Activated CD8-positive, alpha-beta memory T cell treated with anti-CD3 and anti-CD28 coated beads, Interleukin-2, amount 50 U/mL, for 48 hours (primary cell): ENCODE results near the gene STAC3.

Experiments used
- DNase-seq: peaks from one replicate; pipeline ENCODE4 v3.0.0-alpha.2; 2020

Gene STAC3

DNA sequence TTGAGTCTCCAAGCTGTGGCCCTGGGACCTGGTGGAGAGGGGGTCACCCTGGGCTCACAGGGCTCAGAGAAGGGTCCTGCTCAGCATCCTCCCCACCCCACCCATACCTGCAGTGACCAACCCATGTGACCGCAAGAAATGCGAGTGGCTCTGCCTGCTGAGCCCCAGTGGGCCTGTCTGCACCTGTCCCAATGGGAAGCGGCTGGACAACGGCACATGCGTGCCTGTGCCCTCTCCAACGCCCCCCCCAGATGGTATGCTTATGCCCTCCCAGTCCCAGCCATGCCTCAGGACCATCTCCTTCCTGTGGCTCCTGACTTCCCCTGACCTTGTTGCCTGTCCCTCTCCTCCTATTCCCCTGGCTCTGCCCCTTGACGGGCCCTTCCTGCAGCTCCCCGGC is 41.1 kb downstream of the STAC3 start:
- DNase-seq: no peak

DNA sequence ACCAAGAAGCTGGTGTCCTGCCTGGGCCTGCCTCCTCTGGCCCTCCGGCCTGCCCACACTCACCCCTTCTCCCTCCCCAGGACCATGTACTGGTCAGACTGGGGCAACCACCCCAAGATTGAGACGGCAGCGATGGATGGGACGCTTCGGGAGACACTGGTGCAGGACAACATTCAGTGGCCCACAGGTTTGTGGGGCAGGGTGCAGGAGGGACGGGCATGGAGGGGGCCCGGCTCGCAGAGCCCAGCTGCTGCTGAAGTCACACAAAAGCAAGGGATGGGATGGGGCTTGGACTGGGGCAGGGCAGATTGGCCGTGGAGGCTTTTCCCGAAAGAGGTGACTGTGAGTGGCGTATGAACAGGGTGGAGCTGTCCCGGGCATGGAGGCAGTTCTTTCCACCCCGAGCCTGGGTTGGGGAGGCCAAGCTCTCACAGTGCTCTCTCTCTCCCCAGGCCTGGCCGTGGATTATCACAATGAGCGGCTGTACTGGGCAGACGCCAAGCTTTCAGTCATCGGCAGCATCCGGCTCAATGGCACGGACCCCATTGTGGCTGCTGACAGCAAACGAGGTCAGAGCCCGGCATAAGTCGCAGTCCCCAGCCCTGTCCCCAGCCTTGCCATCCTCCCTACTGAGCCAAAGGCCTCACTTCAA is 42.2 kb downstream of the STAC3 start:
- DNase-seq: no peak

DNA sequence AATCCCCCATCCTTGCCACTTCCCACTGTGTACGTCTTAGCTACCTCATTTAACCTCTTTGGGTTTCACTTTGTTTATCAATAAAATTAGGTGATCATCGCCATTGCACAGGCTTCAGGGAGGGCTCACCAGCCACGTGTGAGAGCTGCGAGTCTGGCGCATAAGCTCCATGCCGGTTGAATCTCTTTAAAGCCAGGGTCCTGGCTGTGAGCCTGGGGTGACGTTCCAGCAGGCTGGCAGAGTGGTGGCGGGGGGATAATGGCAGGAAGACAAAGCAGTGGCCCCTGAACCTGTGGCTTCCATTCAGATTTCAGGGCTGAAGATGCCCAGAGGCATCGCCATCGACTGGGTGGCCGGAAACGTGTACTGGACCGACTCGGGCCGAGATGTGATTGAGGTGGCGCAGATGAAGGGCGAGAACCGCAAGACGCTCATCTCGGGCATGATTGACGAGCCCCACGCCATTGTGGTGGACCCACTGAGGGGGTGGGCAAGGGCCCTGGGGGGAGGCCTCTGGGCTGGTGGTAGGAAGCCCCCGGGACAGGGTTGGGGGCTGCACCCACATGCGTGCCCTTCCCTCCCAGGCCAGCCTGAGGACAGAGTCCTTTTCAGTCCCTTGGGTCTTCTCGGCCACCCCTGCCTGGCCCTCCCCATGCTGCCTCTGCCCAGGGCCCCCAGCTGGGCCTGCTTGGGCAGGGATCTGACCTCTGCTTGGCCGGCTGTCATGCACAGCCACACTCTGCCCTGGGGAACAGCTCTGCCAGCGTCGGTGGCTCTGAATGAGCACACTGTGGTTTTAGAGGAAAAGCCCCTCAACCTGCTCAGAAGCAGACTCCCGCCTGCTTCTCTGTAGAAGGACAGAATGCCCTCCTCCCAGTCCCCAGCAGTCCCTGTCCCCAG is 43.0 kb downstream of the STAC3 start:
- DNase-seq: no peak

DNA sequence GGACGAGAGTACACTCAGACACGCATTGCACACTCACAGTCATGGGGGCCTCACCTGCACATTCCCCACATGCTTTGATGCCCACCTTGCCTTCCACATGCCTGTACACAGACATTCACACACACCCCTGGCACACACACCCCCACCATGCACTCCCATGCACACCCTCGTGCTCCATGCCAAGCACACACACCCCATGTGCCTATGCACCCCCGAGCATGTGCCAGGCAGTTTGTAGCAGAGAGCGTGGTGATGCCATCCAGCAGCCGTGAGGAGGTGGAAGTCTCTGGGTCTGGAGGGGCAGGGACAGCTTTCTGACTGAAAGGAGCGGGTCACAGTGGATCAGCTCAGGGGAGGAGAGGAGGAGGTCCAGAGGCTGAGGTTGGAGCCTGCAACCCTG is 45.1 kb downstream of the STAC3 start:
- DNase-seq: no peak

DNA sequence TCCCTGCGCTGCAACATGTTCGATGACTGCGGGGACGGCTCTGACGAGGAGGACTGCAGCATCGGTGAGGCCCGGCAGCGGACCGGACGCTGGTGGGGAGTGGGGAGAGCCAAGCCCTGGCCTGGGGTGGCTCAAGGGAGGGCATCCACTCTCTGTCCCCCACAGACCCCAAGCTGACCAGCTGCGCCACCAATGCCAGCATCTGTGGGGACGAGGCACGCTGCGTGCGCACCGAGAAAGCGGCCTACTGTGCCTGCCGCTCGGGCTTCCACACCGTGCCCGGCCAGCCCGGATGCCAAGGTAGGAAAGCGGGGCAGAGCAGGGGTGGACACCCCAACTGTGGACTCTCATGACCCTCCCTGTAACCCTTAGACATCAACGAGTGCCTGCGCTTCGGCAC is 45.8 kb downstream of the STAC3 start:
- DNase-seq: no peak

DNA sequence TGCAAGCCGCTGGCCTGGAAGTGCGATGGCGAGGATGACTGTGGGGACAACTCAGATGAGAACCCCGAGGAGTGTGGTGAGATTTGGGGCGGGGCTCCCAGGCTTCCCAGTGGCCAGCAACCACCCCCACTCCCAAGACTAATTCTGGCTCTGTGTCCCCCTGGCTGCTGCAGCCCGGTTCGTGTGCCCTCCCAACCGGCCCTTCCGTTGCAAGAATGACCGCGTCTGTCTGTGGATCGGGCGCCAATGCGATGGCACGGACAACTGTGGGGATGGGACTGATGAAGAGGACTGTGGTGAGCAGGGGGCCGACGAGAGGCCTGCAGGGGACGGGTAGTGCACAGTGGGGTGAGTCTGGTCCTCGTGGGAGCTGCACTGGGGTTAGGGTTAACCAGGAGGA is 46.5 kb downstream of the STAC3 start:
- no peak for DNase-seq

DNA sequence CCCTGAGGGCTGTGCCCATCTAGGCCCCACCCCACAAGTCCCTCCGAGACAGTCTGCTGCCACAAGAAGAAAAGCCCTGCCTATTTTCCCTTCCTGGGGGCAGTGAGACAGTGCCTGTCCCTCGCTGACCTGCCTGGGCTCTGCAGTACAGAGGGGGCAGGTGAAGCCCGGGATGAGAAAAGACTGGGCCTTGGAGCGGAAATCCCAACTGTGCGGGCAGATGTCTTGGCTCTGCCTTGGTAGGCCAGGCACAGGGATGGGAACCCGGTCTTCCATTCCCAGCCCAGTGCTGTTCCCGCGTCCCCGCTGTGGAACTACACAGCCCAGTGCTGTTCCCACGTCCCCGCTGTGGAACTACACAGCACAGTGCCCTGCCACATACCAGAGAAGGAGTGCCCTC is 47.2 kb downstream of the STAC3 start:
- DNase-seq: no peak

DNA sequence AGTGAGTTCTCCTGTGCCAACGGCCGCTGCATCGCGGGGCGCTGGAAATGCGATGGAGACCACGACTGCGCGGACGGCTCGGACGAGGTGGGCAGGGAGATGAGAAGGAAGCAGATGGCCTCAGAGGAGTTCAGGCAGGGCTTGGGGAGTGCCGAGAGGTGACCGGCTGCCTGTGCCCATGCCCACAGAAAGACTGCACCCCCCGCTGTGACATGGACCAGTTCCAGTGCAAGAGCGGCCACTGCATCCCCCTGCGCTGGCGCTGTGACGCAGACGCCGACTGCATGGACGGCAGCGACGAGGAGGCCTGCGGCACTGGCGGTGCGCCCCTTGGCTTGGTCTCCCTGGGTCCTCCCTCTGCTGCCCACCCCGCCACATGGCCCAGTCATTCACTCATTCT is 47.8 kb downstream of the STAC3 start:
- no peak for DNase-seq

DNA sequence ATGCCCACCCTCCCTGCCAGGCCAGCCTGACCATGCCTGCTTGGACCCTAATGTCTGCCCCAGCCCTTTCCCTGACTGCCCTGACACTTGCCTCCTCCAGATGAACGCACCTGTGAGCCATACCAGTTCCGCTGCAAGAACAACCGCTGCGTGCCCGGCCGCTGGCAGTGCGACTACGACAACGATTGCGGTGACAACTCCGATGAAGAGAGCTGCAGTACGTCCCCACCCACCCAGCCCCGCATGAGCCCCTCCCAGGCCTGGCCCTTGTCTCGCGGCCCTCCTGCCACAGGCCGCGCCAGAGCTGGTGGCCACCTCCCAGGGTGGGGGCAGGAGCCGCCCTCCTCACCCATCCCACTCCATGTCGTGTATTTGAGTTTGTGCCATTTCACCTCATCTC is 48.7 kb downstream of the STAC3 start:
- no peak for DNase-seq

DNA sequence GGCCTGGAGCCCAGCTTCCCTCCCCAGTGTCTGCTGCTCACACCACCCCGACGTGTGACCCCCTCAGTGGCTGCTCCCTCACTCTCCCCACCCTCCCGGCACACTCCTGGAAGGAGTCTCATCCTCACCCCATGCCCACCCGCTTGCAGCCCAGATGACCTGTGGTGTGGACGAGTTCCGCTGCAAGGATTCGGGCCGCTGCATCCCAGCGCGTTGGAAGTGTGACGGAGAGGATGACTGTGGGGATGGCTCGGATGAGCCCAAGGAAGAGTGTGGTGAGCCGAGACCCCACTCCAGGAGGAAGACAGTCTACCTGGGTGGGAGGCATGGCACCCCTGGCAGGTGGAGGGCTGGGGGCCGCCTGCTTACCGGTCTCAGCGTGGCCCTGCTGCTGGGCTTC is 49.4 kb downstream of the STAC3 start:
- DNase-seq: no peak

DNA sequence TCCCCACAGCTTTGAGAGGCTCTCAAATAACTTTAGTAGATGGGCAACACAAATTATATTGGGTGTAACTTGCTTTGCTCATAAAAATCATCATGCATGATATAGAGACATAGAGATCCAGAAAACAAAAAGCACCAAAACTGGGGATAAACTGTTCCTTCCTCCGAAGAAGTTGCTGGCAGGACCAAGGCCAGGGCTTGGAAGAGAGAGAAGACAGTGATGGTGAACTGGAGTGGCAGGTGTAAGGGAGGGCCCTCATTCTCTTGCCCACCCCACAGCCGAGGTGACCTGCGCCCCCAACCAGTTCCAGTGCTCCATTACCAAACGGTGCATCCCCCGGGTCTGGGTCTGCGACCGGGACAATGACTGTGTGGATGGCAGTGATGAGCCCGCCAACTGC is 49.8 kb downstream of the STAC3 start:
- DNase-seq: no peak

DNA sequence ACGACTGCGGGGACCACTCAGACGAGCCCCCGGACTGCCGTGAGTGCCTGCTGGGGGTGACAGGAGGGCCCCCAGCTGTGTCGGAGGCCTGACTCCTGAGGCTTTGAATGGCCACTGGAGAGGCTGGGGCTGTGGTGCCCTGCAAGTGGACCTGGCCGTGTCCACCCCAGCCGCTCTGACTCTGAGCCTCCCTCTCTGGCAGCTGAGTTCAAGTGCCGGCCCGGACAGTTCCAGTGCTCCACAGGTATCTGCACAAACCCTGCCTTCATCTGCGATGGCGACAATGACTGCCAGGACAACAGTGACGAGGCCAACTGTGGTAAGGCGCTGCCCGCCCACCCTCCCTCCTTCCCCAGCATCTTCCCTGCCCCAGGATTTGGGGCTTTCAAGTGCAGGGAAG is 50.5 kb downstream of the STAC3 start:
- no peak for DNase-seq

DNA sequence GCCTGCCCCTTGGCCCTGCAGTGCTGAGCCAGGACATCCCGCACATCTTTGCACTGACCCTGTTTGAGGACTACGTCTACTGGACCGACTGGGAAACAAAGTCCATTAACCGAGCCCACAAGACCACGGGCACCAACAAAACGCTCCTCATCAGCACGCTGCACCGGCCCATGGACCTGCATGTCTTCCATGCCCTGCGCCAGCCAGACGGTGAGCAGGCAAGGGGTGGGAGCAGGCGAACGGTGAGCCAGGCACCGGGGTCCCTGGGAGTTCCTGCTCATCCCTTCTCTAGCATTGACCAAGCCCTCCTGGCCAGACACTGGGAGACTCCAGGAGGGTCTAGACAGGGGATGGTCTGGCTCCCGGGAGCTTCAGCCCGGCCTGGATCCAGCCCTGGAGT is 51.8 kb downstream of the STAC3 start:
- no peak for DNase-seq

DNA sequence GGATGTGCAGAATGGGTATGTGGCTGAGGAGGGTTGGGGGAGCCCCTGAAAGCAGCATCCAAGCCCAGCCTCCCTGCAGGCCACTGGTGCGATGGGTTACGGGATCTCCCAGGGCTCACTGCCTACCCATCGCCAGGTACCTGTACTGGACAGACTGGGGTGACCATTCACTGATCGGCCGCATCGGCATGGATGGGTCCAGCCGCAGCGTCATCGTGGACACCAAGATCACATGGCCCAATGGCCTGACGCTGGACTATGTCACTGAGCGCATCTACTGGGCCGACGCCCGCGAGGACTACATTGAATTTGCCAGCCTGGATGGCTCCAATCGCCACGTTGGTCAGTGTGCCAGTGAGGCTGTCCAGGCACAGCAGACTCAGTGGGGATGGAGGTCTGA is 52.7 kb downstream of the STAC3 start:
- DNase-seq: no peak

DNA sequence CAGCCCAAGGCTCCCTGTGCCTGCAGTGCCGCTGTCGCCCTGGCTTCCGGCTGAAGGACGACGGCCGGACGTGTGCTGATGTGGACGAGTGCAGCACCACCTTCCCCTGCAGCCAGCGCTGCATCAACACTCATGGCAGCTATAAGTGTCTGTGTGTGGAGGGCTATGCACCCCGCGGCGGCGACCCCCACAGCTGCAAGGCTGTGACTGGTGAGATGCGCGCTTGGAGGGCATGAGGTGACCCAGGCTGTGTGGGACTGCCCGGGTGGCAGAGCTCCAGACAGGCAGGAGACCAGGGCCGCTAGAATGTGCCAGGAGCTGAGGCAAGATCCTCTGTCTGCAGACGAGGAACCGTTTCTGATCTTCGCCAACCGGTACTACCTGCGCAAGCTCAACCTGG is 54.0 kb downstream of the STAC3 start:
- no peak for DNase-seq

DNA sequence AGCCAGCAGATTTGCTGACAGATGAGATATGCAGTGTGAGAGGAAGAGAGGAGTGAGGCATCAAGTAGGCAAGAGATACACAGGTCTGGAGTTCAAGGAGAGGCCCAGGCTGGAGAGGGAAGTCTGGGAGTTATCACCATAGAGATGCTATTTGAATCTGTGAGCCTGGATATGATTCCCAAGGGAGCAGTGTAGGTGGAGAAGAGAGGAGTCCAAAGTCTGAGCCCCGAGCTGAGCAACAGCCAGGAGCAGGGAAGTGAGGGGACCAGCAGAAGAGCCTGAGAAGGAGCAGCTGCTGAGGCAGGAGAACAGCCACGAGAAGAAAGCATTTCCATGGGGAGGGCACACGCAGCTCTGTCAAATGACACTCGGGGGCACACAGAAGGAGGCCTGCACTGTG is 54.5 kb downstream of the STAC3 start:
- DNase-seq: no peak

DNA sequence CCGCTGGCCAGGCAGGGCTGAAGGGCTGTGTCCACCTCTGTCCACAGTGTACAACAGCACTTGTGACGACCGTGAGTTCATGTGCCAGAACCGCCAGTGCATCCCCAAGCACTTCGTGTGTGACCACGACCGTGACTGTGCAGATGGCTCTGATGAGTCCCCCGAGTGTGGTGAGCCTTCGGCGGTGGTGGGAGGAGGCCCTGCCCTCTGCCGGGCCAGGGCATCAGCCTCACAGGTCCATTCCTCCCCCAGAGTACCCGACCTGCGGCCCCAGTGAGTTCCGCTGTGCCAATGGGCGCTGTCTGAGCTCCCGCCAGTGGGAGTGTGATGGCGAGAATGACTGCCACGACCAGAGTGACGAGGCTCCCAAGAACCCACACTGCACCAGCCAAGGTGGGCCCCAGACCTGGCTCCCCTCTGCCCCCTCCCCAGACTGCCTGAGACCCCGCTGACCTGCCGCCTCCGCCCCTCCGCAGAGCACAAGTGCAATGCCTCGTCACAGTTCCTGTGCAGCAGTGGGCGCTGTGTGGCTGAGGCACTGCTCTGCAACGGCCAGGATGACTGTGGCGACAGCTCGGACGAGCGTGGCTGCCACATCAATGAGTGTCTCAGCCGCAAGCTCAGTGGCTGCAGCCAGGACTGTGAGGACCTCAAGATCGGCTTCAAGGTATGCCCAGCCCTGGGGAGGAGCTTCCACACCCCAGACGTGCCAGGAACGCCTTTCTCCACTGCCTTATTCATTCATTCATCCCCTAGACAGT is 55.2 kb downstream of the STAC3 start:
- no peak for DNase-seq

DNA sequence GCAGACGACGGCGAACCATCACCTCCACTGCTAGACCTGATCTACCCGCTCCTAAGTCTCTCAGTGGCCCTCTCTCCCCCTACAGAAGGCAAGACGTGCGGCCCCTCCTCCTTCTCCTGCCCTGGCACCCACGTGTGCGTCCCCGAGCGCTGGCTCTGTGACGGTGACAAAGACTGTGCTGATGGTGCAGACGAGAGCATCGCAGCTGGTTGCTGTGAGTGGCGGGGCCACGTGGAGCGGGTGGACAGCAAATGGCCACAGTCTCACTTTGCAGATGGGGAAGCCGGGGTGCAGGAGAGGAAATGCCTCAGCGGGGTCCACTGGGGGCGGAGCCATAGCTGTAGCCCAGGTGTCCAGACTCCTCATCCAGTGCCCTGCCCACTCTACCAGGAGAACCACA is 55.8 kb downstream of the STAC3 start:
- no peak for DNase-seq

DNA sequence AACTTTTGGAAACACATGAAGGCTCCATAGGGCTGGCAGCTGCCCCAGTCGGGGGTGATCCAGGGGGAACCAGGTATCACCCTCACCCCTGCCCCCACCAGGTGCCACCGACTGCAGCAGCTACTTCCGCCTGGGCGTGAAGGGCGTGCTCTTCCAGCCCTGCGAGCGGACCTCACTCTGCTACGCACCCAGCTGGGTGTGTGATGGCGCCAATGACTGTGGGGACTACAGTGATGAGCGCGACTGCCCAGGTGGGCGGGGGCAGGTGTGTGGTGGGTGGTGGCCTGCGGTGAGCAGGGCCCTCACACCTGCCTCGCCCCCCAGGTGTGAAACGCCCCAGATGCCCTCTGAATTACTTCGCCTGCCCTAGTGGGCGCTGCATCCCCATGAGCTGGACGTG is 56.7 kb downstream of the STAC3 start:
- no peak for DNase-seq

DNA sequence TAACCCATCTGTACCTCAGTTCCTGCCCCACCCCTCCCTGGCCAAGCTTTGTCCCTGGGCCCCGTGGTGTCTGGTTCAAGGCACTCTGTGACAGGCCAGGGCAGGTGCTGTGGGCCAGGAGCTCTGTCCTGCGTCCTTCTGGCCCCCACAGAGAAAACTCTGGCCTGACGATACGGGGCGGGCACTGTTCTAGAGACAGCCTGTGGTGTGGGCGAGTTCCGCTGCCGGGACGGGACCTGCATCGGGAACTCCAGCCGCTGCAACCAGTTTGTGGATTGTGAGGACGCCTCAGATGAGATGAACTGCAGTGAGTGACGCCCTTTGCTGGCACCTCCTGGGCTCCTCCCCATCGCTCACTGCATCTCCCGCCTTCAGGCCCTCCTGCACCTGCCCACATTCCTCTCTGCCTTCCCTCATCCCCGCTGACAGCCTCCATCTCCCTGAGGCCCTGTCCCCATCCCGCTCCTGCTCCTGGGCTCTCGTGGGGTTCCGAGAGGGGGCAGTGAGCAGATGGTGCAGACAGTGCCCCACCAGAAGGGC is 57.2 kb downstream of the STAC3 start:
- DNase-seq: no peak
